HG03135 (cell line): ENCODE measurements around the gene CDK4.

Experiments used
- ATAC-seq: cut with Tn5 transposase; IDR thresholded peaks from one replicate; pipeline ENCODE4 v1.9.1; 2021; ENCODE audit warnings: mild to moderate bottlenecking, moderate library complexity; ENCODE audit not compliant: unreplicated experiment

CDK4 gene

GRCh38 chr12:57740656-57741412, 11.3 kb downstream of the CDK4 start:
- peak; percentile 56 for ATAC-seq

- no peak for ATAC-seq
These were observed 12.1 kb downstream of the CDK4 start for GRCh38 chr12:57739914-57740538.

- ATAC-seq, result no peak
These were observed 12.7 kb downstream of the CDK4 start for GRCh38 chr12:57739387-57739786.

- no peak for ATAC-seq
These were observed 13.4 kb downstream of the CDK4 start, which contains the start of gene AGAP2 for GRCh38 chr12:57738661-57739237. AGAP2 (minus strand) TSS chr12:57738742; CDS start chr12:57738246, 496 bp downstream.

GRCh38 chr12:57737467-57738460, 14.3 kb downstream of the CDK4 start:
- ATAC-seq, result no peak

GRCh38 chr12:57736741-57737466, 15.2 kb downstream of the CDK4 start:
- ATAC-seq, result no peak

GRCh38 chr12:57735952-57736740, 16.0 kb downstream of the CDK4 start:
- no peak for ATAC-seq

GRCh38 chr12:57735198-57735855, 16.8 kb downstream of the CDK4 start:
- ATAC-seq, result no peak

- no peak for ATAC-seq
These were observed 17.5 kb downstream of the CDK4 start for GRCh38 chr12:57734591-57734990.

GRCh38 chr12:57733928-57734327, 18.2 kb downstream of the CDK4 start:
- ATAC-seq, result no peak

GRCh38 chr12:57732726-57733593, 19.1 kb downstream of the CDK4 start:
- ATAC-seq, result no peak

- no peak for ATAC-seq
These were observed 19.8 kb downstream of the CDK4 start for GRCh38 chr12:57732270-57732669.

GRCh38 chr12:57731411-57732080, 20.6 kb downstream of the CDK4 start:
- ATAC-seq, result no peak

GRCh38 chr12:57730336-57731067, 21.6 kb downstream of the CDK4 start:
- no peak for ATAC-seq

- ATAC-seq, result no peak
These were observed 22.7 kb downstream of the CDK4 start for GRCh38 chr12:57729321-57729844.

GRCh38 chr12:57727758-57728395, 24.2 kb downstream of the CDK4 start:
- ATAC-seq, result no peak
